ENCODE results near the gene REXO5. TPM values are rescaled to one million over a fixed set of nuclear protein-coding genes. Genes with fewer than 3 reads are reported as not detected.
"Not testable (repeated sequence)": the region's sequence is repeated elsewhere in the genome, so short reads cannot be mapped to it uniquely, and the experiment has no call there.

REXO5 gene
- total RNA-seq, 1 donor from 2014 or later, result 2.7 TPM

- peak; percentile 58 to 66 for DNase-seq (ENCODE audit: low read depth in 2 of 2)
Observed at GRCh38 chr16:20849589-20850390, 43.5 kb downstream of the REXO5 start.

DNA sequence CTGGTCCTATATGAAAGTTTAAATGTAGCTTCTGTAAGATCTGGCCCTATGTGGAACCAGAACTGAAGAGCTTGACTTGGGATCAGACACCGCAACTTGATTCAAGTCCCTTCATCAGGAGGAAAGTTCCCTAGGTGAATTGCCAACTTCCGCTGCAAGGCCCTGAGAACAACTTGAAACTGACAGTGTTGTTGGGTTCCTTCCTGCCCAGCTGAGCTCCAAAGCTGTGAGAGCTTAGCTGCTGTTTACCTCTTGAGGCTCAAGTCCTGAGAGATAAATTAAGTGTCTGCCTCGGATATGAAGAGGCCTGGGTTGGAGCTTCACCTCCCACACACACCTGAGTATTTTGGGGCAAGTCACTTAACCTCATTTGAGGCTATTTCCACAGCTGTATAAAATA, 44.7 kb downstream of the REXO5 start:
- peak in 1 of 2 donors; percentile 37 for DNase-seq (ENCODE audit: low read depth in 2 of 2)

GRCh38 chr16:20851601-20852000, 45.3 kb downstream of the REXO5 start:
- peak in 1 of 2 donors; percentile 35 for DNase-seq (ENCODE audit: low read depth in 2 of 2)

DNA sequence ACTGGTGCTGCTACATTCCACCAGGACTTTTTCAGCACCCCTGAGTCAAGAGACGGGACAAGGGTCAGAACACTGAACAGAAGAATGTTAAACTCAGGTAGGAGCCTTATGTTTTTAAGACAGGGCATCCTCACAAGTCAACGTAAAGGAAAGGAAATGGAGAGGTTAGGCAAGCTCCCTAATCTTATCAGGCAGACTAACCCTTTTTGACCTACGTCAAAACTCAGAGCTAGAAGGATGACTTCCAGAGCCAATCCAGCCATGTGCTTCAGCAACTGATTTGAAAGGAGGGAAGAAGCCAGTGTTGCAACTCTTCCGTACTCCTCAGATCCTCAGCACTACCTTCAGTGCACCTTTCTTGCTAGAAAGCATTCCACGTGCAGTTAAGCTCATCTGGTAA, 46.8 kb downstream of the REXO5 start:
- no peak for DNase-seq (ENCODE audit: low read depth in 2 of 2)

GRCh38 chr16:20853981-20854620, 47.8 kb downstream of the REXO5 start:
- DNase-seq (ENCODE audit: low read depth in 2 of 2), result peak in 1 of 2 donors; percentile 33

DNA sequence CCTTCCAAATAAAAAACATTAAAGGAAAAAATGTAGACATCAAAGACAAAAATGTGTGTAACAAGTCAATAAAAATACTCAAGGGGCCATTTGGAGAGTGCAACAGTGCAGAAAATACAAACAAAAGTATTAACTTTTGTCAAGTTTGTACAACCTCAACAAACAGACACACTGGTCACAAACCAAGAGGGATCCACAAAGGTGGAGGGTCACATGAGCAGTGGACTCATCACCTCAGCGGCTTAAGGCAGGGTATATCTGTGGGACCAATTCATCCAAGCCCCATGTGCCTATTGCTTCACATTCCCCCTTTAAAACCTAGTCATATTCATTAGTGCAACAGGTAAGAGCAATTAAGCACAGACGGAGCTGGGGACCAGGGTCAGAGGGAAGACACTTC, 48.6 kb downstream of the REXO5 start:
- DNase-seq (ENCODE audit: low read depth in 2 of 2), result no peak

GRCh38 chr16:20857281-20857680, 51.0 kb downstream of the REXO5 start:
- DNase-seq (ENCODE audit: low read depth in 2 of 2), result no peak

- DNase-seq (ENCODE audit: low read depth in 2 of 2), result no peak
Observed at GRCh38 chr16:20859229-20859628, 52.9 kb downstream of the REXO5 start.

- DNase-seq (ENCODE audit: low read depth in 2 of 2), result no peak
Observed at GRCh38 chr16:20859699-20860098, 53.4 kb downstream of the REXO5 start.

- DNase-seq (ENCODE audit: low read depth in 2 of 2), result no peak
Observed at GRCh38 chr16:20860361-20860760, 54.0 kb downstream of the REXO5 start.

DNA sequence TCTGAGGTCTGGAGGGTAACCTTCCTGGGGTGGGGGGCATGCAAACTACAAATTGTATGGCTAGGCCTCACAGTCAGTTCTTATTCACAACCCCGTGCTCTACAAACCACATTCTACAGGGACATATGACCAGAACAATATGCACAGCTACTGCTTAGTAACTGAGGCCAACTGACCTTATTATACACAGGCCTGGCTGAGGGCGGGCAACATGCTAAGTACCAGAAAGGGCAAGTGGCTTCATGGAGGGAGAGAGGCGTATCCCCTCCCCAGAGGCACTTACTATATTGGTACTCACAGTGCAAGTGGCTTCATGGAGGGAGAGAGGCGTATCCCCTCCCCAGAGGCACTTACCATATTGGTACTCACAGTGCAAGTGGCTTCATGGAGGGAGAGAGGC, 54.7 kb downstream of the REXO5 start:
- not testable (repeated sequence) for DNase-seq (ENCODE audit: low read depth in 2 of 2)

- no peak for DNase-seq (ENCODE audit: low read depth in 2 of 2)
Observed at GRCh38 chr16:20862162-20862960, 56.0 kb downstream of the REXO5 start.

GRCh38 chr16:20864376-20864775, 58.0 kb downstream of the REXO5 start:
- not testable (repeated sequence) for DNase-seq (ENCODE audit: low read depth in 2 of 2)

DNA sequence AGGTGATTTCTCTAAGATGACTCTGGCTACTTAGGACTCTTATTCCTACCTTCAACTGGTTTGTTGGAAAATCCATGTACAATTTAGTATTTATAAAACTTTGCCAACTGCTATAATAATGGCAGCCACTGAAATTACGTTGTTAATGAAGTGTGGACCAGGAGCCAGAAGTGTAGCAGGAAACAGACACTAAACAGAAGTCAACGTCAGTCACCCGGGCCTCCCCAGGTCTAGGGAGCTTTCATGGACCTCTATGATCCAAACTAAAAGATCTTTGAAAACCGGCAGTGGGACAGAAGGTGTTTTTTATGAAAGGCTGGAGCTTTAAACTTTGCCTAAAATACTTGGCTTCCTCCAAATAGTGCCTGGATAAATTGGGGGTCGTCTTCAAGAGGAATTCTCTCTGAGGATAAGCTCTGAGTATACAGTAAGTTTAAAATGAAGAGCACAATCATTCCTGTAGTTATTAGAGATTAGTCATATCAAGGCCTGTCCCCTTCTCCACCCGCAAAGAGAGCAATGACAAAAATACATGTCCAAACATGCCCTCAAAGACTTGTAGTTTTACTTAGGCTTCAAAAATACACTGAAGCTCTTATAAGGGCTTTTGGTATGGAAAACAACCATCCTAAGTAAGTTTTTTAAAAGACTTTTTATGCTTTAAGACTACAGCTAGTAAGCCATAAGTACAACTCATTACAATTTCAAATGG, 59.2 kb downstream of the REXO5 start:
- DNase-seq (ENCODE audit: low read depth in 2 of 2), result peak in 1 of 2 donors; percentile 61

DNA sequence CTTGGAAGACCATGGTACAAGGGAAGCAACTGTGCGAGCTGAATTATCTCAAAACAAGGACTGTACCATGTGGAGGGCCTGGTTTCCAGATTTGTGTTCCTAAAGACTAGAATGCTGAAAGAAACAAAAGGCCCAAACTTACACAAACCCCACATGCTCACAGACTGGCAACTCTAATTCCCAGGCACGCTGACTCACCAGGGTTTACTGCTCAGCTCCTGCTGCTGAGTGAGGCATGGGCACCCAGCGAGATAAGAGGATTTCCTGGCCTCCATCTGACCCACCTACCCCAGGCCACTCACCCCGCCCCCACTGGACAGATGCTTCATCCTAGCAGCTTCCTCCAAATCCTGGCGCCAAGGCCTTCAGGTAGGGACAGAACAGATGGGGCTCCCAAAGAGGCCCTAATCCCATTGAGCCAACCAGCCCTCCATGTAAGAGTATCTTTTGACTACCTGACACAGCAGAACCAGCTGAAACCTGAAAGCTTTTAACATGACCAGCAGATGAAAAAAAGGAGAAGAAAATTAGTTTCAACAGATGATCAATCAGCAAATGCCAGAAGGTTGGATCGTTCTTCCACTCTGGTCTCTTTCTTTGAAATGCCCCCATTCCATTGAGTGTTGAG, 59.9 kb downstream of the REXO5 start:
- peak; percentile 50 to 92 for DNase-seq (ENCODE audit: low read depth in 2 of 2)

DNA sequence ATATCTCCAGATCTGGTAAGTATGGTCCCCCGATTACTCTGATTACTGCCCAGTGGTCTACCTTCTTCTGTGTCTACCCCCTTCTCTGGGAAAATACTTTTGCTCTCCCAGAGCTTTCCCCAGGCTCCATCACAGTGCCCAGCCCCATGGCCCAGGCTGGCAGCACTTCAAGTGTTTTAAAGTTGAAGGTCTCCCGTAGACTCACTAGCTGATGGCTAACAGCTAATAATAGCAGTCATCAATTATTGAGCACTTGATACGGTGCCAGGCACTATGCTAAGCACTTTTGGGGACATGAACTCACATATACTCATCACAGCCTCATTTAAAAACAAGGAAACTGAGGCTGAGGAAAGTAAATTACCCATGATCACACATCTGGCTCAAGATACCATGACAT, 60.5 kb downstream of the REXO5 start:
- DNase-seq (ENCODE audit: low read depth in 2 of 2), result no peak

GRCh38 chr16:20867585-20867984, 61.3 kb downstream of the REXO5 start:
- peak in 1 of 2 donors; percentile 48 for DNase-seq (ENCODE audit: low read depth in 2 of 2)

DNA sequence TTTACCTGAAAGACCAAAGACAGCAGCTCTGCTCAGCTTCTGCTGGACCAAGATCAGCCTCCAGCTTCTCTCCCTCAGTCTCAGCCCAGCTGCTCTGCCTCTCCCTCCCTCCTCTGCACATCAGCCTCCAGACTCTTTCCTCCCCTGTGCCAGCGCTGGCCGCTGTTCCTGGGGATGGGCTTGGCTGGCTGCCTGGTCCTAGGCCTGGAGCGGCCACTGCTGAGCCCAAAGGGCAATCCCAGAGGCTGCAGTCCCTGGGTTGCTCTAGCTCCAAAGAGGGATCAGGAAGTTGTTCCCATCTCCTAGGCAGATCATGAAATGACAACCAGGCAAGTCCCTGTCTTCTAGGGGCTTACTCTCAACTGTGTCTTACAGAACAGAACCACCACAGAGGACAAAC, 62.6 kb downstream of the REXO5 start:
- DNase-seq (ENCODE audit: low read depth in 2 of 2), result peak in 1 of 2 donors; percentile 63

DNA sequence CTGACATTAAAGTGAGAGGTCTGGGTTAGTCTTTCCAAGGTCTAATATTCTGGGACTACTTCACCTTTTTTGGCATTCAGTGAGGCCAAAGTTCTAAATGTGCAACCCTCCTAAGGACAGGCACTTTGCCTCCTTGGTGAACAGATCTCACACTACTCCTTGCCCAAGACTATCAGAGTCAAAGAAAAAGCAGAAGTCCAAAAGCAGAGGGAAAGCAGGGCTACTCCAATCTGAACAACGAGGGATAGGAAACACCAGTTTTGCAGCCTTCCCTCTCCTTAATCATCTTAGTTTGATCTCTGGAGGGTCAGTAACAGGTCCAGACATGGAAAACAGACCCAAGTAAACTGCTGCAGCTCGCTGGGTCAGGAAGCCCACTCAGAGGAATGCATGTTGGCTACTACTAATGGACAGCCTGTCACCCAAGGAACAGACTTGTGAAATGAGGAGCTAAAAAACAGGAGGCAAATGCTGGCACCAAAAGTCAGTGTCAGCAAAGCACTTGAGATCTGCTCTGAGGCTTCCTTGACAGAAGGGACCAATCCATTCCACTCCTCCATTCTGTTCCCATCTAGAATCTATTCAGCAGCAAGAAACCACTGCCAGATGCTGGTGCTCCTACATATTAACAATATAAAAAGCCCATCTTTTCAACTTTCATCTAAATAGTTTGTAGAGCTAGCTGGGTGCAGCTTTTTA, 63.9 kb downstream of the REXO5 start:
- no peak for DNase-seq (ENCODE audit: low read depth in 2 of 2)

DNA sequence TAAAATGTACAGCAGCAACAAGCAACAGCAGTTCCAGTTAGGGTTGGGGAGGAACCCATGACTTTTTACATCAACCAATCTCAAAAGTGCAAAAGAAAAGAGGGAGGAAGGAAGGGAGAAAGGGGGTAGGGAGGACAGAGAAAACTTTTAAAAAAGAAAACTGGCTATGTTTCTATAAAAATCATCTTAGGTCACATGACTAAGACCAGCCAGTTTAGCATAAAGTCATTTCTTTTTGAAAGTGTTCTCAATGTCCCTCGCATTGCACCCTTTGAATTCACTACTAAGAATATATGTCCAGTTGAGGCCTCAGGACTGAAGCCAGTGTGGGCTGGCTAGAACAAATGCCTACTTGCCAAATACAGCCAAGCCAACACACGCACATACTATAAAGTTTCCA, 64.9 kb downstream of the REXO5 start:
- DNase-seq (ENCODE audit: low read depth in 2 of 2), result no peak

Data from dermis microvascular lymphatic vessel endothelial cell (primary cell).